Measurements from ENCODE around the gene TFB2M. TPM values are rescaled to one million over a fixed set of nuclear protein-coding genes. Genes with fewer than 3 reads are reported as not detected.

The TFB2M gene
- total RNA-seq, 1 donor = 10.5 TPM

DNA sequence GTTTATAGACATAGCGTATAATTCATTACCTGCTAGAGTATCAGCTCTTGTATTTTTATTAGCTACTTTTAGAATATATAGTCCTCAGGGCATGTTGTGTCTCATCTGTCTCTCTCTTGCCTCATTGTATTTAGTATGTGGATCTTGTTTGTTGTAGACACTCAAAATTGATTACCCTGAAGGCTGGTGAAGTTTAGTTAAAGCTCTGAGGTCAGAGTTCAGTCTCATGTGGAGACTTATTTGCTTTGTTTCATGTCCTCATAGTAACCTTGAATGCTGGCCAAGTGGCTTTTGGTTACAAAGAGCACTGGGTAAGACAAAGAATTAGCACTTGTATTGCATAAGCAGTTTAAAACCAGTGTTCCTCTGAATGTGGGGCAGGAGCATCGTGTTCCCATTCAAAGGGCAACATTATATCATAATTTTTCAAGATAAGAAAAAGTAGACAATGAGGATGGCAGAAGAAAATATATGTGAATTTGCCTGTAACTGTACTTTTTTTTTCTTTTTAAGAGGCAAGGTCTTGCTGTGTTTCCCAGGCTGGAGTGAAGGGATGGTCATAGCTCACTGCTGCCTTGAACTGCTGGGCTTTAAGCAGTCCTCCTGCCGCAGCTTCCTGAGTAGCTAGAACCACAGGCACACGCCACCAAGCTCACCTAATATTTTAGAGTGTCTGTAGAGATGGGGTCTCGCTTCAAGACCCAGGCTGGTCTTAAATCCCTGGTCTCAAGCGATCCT lies 17.6 kb upstream of the TFB2M start:
- no peak for DNase-seq (ENCODE audit: low read depth in 2 of 3, low spot score in 2 of 3)

DNA sequence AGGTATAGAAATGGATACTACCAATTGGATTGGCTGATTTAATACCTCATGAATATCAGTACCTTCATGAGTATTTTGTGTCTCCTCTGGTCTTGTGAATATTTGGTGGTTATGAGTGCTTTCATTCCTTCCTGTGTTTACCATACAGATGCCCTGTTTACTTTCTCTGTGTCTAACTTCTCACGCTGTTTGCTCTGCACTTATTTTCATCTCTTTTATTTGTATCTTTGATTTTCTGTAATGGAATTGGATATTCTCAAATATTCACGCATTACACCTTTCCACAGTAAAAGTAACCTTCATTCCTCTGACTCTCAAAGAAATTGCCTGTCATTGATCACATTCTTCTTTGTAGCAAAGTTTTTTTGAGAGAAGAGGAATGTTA lies 17.0 kb upstream of the TFB2M start:
- DNase-seq (ENCODE audit: low read depth in 2 of 3, low spot score in 2 of 3) = no peak

- DNase-seq (ENCODE audit: low read depth in 2 of 3, low spot score in 2 of 3) = no peak
Observed at GRCh38 chr1:246582301-246583055, 16.4 kb upstream of the TFB2M start.

DNA sequence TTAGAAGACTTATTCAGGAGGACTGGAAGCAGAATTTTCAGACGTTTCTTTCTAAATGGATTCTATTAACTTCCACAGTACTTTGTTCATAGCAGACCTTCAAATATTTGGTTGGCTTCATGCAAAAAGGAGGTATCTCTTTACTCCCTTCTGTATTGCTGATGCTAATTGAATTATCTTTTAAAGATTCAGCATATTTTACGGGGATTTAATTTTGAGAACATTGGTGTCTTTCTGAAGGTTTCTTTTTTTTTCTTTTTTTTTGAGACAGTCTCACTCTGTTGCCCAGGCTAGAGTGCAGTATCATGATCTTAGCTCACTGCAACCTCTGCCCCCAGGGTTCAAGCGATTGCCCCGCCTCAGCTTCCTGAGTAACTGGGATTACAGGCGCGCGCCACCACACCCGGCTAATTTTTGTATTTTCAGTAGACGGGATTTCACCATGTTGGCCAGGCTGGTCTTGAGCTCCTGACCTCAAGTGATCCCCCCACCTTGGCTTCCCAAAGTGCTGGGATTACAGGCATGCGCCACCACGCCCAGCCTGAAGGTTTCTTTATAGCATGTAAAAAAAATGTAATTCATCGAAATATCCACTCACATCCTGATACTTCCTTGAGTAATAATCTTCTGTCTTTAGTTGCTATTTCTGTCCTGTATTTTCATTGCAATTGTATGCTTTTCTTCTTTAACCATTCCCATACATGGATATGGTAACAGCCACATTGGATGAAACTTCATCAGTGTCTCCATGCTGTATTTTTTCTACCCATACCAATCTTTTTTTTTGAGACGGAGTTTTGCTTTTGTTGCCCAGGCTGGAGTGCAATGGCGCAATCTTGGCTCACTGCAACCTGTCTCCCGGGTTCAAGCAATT lies 14.7 kb upstream of the TFB2M start:
- DNase-seq (ENCODE audit: low read depth in 2 of 3, low spot score in 2 of 3) = no peak

GRCh38 chr1:246579818-246580217 lies 13.8 kb upstream of the TFB2M start:
- peak in 1 of 3 donors; percentile 50 for DNase-seq (ENCODE audit: low read depth in 2 of 3, low spot score in 2 of 3)

- peak in 2 of 3 donors; percentile 89 to 98 for DNase-seq (ENCODE audit: low read depth in 2 of 3, low spot score in 2 of 3)
Observed at GRCh38 chr1:246577720-246578106, 11.7 kb upstream of the TFB2M start.

- no peak for DNase-seq (ENCODE audit: low read depth in 2 of 3, low spot score in 2 of 3)
Observed at GRCh38 chr1:246577082-246577719, 11.1 kb upstream of the TFB2M start.

GRCh38 chr1:246576709-246577032 lies 10.6 kb upstream of the TFB2M start:
- no peak for DNase-seq (ENCODE audit: low read depth in 2 of 3, low spot score in 2 of 3)

GRCh38 chr1:246573491-246573890 lies 7.4 kb upstream of the TFB2M start:
- no peak for DNase-seq (ENCODE audit: low read depth in 2 of 3, low spot score in 2 of 3)

GRCh38 chr1:246572785-246573184 lies 6.7 kb upstream of the TFB2M start:
- no peak for DNase-seq (ENCODE audit: low read depth in 2 of 3, low spot score in 2 of 3)

DNA sequence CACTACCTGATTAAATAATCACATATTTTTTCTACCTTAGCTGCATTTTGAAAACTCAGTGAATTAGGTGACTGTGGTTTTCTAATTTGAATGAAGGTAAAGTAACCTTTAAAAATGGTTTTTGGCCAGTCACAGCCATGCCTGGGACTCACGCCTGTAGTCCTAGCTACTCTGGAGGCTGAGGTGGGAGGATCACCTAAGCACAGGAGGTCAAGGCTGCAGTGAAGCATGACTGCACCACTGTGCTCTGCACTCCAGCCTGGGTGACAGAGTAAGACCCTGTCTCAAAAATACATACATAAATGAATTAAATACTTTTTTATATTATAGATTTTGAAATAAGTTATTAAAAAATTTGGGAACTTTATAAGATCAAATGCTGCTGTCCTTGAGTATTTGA lies 5.9 kb upstream of the TFB2M start:
- no peak for DNase-seq (ENCODE audit: low read depth in 2 of 3, low spot score in 2 of 3)

GRCh38 chr1:246571309-246571708 lies 5.2 kb upstream of the TFB2M start:
- peak in 1 of 3 donors; percentile 74 for DNase-seq (ENCODE audit: low read depth in 2 of 3, low spot score in 2 of 3)

DNA sequence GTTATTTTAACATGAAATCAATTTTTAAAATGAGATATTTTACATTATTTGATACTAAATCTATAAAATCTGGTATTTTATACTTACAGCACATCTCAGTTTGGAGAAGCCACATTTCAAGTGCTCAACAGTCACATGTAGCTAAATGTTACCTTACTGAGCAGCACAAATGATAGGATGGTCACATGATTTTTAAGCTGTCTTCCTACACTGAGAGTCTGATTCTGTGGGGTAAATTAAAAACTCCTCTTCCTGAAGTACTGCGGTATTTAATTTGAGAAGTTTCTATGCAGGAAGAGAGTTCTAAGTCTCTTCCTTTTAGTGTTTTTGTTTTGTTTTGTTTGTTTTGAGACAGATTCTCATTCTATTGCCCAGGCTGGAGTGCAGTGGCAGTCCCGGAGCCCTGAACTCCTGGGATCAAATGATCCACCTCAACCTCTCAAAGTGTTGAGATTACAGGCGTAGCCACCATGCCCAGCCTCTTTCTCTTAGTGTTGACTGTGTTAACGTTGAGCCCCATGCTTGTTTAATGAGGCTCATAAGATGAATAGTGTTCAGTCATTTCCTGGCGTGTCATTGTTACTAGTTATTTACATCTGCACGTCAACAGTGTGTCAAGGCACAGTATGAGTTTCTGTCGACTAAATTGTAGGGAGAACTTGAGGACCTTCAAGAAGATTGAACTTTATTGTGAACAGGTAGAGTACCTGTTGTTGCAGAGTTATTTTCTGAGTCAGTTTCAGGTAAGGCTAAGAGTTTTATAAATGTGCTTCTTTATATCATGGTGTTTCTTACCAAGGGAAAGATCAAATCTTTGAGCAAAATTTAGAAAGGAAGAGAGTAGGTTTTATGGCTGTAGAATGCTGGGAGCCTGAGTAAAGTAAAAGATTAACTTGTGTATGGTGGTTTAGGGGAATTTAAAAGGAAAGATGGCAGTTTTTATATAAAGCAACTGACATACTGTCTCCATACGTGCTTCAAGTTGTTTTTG lies 3.5 kb upstream of the TFB2M start:
- DNase-seq (ENCODE audit: low read depth in 2 of 3, low spot score in 2 of 3) = peak in 2 of 3 donors; percentile 36 to 69

- DNase-seq (ENCODE audit: low read depth in 2 of 3, low spot score in 2 of 3) = no peak
Observed at GRCh38 chr1:246567646-246568235, 1.7 kb upstream of the TFB2M start.

DNA sequence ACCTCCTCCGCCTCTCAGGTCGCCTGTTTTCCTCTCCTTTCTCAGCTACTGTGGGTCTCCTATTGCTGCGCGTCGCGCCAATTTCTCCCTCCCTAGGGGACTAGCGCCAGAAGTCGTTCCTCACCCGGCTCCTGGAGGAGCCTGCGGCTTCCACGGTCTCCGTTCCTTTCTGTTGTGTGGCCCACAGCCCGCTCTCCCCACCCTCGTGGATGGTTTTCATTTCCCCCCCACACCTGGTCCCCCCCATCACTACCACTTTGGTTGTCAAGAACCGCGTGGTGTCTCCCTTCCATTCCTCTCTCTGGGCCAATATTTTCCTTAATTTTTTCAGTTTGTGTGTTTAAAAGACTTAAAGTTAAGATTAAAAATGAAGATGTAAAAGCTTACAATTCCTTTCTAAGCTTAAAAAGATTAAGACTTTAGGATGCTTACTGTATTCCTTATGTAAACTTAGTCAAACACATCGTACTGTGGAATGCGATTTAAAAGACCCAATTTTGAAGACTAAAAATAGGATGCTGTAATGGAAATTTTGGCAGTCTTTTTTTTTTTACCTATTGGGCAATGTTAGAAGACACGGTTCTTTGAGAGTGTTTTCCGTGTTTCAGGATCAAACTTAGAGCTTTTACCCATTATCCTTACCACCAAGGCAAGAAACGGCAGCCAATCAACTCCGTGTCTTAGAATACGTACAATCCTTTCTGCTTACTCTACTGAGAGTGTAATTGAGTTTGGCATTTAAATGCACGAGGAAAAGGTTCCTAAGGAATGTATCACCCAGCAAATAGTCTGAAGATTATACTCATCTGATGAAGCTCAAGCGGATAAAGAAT lies 968 bp upstream of the TFB2M start:
- peak in 2 of 3 donors; percentile 56 to 64 for DNase-seq (ENCODE audit: low read depth in 2 of 3, low spot score in 2 of 3)

DNA sequence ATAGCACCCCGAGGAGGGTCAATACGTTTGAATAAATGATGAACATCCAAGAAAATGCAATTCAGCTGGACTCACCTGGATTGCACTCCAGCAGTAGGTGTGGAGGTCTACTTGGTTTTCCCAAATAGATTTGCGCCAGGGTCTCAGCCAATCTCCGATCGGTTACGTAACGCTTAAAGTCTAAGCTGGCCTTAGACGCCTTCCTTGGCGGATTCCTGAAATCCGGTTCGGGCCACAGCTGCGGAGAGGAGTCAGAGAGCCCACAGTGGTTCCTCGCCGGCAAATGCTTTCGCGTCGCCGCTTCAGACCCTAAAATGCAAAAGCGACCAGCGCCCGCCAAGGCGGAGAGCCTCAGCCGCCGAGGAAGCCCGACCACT lies 322 bp downstream of the TFB2M start:
- no peak for DNase-seq (ENCODE audit: low read depth in 2 of 3, low spot score in 2 of 3)

DNA sequence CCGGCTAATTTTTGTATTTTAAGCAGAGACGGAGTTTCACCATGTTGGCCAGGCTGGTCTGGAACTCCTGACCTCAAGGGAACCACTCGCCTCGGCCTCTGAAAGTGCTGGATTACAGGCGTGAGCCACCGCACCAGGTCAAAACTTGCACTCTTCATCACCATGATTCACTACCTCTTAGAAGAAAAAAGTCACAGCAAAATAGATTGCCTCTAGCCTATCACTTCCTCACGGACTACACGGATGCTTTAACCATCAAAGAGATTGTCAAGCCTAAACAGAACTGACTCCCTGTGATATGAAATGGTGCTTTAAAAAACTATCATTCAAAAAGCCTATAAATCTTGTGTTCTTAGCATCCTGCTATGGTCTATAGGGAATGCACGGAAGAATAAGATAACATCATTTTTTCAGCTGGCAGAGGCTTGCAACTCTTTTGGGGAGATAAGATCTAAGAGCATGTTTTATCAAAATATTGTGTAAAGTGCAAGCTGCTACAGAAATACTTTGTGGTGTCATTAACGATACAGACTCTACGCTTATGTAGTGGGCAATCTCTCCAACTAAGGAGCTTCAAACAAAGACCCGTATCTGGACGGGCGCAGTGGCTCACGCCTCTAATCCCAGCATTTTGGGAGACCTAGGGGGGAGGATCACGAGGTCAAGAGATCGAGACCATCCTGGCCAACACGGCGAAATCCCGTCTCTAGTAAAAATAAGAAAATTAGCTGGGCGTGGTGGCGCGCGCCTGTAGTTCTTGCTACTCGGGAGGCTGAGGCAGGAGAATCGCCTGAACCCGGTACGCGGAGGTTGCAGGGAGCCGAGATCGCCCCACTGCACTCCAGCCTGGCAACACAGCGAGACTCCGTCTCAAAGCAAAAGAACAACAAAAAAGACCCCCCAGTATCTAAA lies 966 bp downstream of the TFB2M start:
- no peak for DNase-seq (ENCODE audit: low read depth in 2 of 3, low spot score in 2 of 3)

Measured in hematopoietic multipotent progenitor cell (in vitro differentiated cells).